DOHH2 (cell line): ENCODE measurements around the gene ZNF132.

Experiments used
- H3F3A ChIP-seq: fragments of 200-600 bp; sonication (generic), shearing (Covaris generic); 2 replicates; pipeline ENCODE4 v1.6.0; 2016; ENCODE audit warnings: antibody characterized with exemption, mild to moderate bottlenecking; ENCODE audit not compliant: control insufficient read depth, insufficient read depth
- H3K27ac ChIP-seq: fragments of 200-600 bp; sonication (generic); 2 replicates; pipeline ENCODE4 v1.5.1; 2014; ENCODE audit warnings: low read depth, mild to moderate bottlenecking, low read length, moderate library complexity
- H3K27me3 ChIP-seq: fragments of 200-600 bp; sonication (generic); 2 replicates; pipeline ENCODE4 v1.6.1; 2014; ENCODE audit warnings: mild to moderate bottlenecking, low read length, mixed read lengths; ENCODE audit not compliant: control insufficient read depth
- H3K36me3 ChIP-seq: fragments of 200-600 bp; sonication (generic); 2 replicates; pipeline ENCODE4 v1.6.1; 2014; ENCODE audit warnings: mild to moderate bottlenecking, low read length, moderate library complexity, mixed read lengths; ENCODE audit not compliant: control insufficient read depth
- H3K4me1 ChIP-seq: fragments of 200-600 bp; sonication (generic); 2 replicates; pipeline ENCODE4 v1.6.1; 2014; ENCODE audit warnings: mild to moderate bottlenecking, low read length, mixed read lengths; ENCODE audit not compliant: control insufficient read depth
- H3K4me2 ChIP-seq: fragments of 200-600 bp; sonication (generic); 2 replicates; pipeline ENCODE4 v1.6.0; 2014; ENCODE audit warnings: mild to moderate bottlenecking, low read length, moderate library complexity
- H3K4me3 ChIP-seq: fragments of 200-600 bp; sonication (generic); 2 replicates; pipeline ENCODE4 v1.5.1; 2014; ENCODE audit warnings: mild to moderate bottlenecking, low read length, mixed read lengths
- H3K79me2 ChIP-seq: fragments of 200-600 bp; sonication (generic); 2 replicates; pipeline ENCODE4 v1.6.1; 2014; ENCODE audit warnings: mild to moderate bottlenecking, low read length, mixed read lengths; ENCODE audit not compliant: control insufficient read depth
- H3K9me2 ChIP-seq: fragments of 200-600 bp; sonication (generic); replicated peaks from 2 replicates; pipeline ENCODE4 v1.6.1; 2014; ENCODE audit warnings: mild to moderate bottlenecking, low read length, mixed read lengths; ENCODE audit not compliant: control insufficient read depth
- H3K9me3 ChIP-seq: fragments of 200-600 bp; sonication (generic); 2 replicates; pipeline ENCODE4 v1.6.1; 2014; ENCODE audit warnings: antibody characterized with exemption, low read length, mixed read lengths; ENCODE audit not compliant: control insufficient read depth, insufficient read depth
- H4K20me1 ChIP-seq: fragments of 200-600 bp; sonication (generic); 2 replicates; pipeline ENCODE4 v1.6.0; 2014; ENCODE audit warnings: low read depth, mild to moderate bottlenecking, antibody characterized with exemption, low read length, moderate library complexity; ENCODE audit not compliant: control insufficient read depth, insufficient read depth
- EZH2phosphoT487 ChIP-seq: fragments of 200-600 bp; sonication (generic); IDR thresholded peaks from 2 replicates; pipeline ENCODE4 v1.6.1; 2017; ENCODE audit warnings: borderline replicate concordance, mild to moderate bottlenecking, antibody characterized with exemption, low read length, moderate library complexity, mixed read lengths
- TF ChIP-seq, protein P1 (sequence below): fragments of 200-600 bp; sonication (generic); IDR thresholded peaks from one replicate; pipeline ENCODE4 v1.5.1; 2014; ENCODE audit warnings: antibody characterized with exemption, mild to moderate bottlenecking, low read depth, low read length; ENCODE audit not compliant: poor library complexity, severe bottlenecking

Gene ZNF132

GRCh38 chr19:58466089-58466759 is 26.3 kb upstream of the ZNF132 start:
- Histone ChIP-seq H3K79me2 (peaks cover 27% of the 10 kb centered on the region), H3F3A (peaks cover 11% of the 10 kb centered on the region), H3K4me2 (peak overlapping the region; percentile 72), H3K4me3 (peak overlapping the region; percentile 91), H3K27ac (no peak overlapping the region), H3K9me3 (no peaks in the 10 kb centered on the region), H4K20me1 (peaks cover 8% of the 10 kb centered on the region; the same call in 1 of the 2 replicates), H3K36me3 (peaks cover 16% of the 10 kb centered on the region), H3K4me1 (peaks cover 20% of the 10 kb centered on the region), H3K27me3 (peaks cover 3% of the 10 kb centered on the region; the same call in 1 of the 2 replicates), H3K9me2 (no peaks in the 10 kb centered on the region)
- TF ChIP-seq, protein P1, sequence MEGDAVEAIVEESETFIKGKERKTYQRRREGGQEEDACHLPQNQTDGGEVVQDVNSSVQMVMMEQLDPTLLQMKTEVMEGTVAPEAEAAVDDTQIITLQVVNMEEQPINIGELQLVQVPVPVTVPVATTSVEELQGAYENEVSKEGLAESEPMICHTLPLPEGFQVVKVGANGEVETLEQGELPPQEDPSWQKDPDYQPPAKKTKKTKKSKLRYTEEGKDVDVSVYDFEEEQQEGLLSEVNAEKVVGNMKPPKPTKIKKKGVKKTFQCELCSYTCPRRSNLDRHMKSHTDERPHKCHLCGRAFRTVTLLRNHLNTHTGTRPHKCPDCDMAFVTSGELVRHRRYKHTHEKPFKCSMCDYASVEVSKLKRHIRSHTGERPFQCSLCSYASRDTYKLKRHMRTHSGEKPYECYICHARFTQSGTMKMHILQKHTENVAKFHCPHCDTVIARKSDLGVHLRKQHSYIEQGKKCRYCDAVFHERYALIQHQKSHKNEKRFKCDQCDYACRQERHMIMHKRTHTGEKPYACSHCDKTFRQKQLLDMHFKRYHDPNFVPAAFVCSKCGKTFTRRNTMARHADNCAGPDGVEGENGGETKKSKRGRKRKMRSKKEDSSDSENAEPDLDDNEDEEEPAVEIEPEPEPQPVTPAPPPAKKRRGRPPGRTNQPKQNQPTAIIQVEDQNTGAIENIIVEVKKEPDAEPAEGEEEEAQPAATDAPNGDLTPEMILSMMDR, result no peak
- TF ChIP-seq EZH2phosphoT487, result no peak

GRCh38 chr19:58460039-58460438 is 20.1 kb upstream of the ZNF132 start:
- Histone ChIP-seq H3K9me3 (no peaks in the 10 kb centered on the region), H4K20me1 (no peaks in the 10 kb centered on the region), H3K27me3 (no peaks in the 10 kb centered on the region), H3K4me1 (peaks cover 8% of the 10 kb centered on the region), H3K79me2 (no peaks in the 10 kb centered on the region), H3K4me3 (no peak overlapping the region), H3K4me2 (no peak overlapping the region), H3K27ac (no peak overlapping the region), H3K9me2 (no peaks in the 10 kb centered on the region), H3F3A (peaks cover 3% of the 10 kb centered on the region; the same call in 1 of the 2 replicates), H3K36me3 (peaks cover 11% of the 10 kb centered on the region)
- TF ChIP-seq, protein P1, result no peak
- TF ChIP-seq EZH2phosphoT487, result no peak

DNA sequence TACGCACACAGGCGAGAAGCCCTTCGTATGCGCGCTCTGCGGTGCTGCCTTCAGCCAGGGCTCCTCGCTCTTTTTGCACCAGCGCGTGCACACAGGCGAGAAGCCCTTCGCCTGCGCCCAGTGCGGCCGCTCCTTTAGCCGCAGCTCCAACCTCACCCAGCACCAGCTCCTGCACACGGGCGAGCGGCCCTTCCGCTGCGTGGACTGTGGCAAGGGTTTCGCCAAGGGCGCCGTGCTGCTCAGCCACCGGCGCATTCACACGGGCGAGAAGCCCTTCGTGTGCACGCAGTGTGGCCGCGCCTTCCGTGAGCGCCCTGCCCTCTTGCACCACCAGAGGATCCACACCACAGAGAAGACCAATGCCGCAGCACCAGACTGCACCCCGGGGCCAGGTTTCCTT is 16.2 kb upstream of the ZNF132 start:
- no peak overlapping the region for H3K4me3 ChIP-seq
- no peak overlapping the region for H3K4me2 ChIP-seq
- peaks cover 8% of the 10 kb centered on the region for H3K4me1 ChIP-seq
- H3K79me2 ChIP-seq, result peaks cover 6% of the 10 kb centered on the region
- peaks cover 23% of the 10 kb centered on the region for H3K36me3 ChIP-seq
- H3K9me3 ChIP-seq, result no peaks in the 10 kb centered on the region
- no peaks in the 10 kb centered on the region for H3F3A ChIP-seq
- H3K9me2 ChIP-seq, result no peaks in the 10 kb centered on the region
- H3K27me3 ChIP-seq, result peaks cover under 1% of the 10 kb centered on the region
- TF ChIP-seq EZH2phosphoT487, result no peak
- TF ChIP-seq, protein P1, result no peak
- no peaks in the 10 kb centered on the region for H4K20me1 ChIP-seq
- no peak overlapping the region for H3K27ac ChIP-seq
